Measurements from ENCODE around the gene NTF4. TPM values are rescaled to one million over a fixed set of nuclear protein-coding genes. Genes with fewer than 3 reads are reported as not detected.

Gene NTF4, protein sequence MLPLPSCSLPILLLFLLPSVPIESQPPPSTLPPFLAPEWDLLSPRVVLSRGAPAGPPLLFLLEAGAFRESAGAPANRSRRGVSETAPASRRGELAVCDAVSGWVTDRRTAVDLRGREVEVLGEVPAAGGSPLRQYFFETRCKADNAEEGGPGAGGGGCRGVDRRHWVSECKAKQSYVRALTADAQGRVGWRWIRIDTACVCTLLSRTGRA
- not detected in 2 replicates for total RNA-seq

GRCh38 chr19:49064768-49065611, at the start of gene NTF4:
TSS of gene NTF4 (minus strand) at chr19:49064818. CDS start at chr19:49061997, 2,821 bp downstream.

DNA sequence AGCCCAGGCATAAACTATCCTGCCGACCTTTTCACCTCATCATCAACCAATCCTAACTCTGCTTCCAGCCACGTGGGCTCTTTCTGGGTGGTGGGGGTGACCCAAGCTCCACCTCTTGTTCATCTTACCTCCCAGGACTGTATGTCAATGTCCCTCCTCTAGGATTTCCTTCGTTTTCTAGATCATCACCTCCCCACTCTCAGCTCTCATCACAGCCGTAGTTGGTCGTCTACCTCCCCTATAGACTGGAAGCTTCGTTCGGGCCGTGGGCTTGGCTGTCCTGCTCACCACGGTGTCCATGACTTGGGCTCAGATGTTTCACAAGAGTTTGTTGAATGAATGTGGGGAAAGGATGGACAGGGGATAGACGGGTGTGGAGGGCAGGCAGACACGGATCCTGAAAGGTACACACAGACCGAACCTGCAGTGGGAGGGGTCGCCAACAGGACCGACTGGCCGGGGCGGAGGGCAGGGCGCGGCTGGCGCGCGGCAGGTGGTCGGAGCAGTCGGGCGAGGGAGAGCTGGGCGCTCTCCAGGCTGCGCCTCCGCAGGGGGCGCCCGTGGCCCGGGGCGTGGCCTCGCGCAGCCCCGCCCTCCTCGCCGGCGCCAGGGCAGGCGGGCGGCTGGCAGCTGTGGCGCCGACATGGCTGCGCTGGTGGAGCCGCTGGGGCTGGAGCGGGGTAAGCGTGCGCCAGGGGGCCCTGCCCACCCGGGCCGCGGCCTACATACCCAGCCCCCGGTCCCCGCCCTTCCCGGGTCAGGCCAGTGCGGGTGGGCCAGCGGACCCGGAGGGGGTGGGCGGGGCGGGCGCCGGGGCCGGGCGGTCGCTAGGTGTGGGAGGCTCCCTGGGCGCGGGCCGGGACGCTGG, 49.4 kb upstream of the NTF4 start, which contains the start of gene LIN7B:
Gene LIN7B (plus strand): TSS at position 609 of the 868 bp plus-strand sequence. CDS start 35 bp downstream, at position 644.

DNA sequence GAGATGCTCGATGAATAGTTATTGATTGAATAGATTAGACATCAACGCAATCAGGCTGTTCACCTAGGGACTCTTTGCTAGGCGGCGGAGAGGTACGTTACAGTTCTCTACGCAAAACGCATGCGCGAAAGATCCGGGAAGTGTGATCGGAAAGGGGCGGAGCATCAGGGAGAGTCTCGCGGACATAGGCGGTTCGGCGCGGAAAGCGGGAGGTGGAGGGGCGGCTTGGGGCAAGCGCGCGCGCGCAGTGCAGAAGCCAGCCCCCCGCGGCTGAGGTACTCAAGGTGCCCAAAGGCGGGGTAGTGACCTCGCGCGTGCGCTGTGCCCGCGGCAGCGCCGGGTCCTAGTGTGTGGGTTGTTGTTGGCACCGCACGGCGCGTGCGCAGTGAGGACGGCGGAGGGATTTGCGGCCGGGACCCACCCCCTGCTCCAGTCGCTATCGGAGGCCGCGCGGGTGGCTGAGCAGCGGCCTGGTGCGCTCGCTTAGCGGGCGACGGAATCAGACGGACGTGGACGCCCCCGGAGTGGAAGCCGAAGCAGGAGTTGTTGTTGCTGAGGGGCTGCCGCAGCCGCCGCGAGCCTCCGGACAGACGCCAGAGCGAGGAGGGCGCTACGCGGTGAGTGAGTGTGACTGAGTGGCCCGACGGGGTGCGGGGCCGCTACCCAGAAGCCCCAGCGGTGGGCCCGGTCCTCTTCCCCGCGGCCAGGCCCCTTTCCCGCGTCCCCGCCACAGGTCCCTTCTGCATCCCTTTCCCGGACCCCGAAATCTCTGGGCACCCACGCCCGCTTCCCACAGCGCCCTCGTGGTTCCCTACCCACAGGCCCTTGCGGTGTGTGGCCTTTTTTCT, 20.6 kb upstream of the NTF4 start, which contains the start of gene SNRNP70:
Gene SNRNP70 (plus strand): TSS at position 432 of the 848 bp plus-strand sequence. CDS start 964 bp downstream, outside the sequence.

GRCh38 chr19:49057636-49058234, 6.9 kb downstream of the NTF4 start, which contains the start of gene CGB7:
TSS of gene CGB7 (minus strand) at chr19:49057749. CDS start at chr19:49055375, 2,374 bp downstream.

GRCh38 chr19:49049011-49049410, 15.6 kb downstream of the NTF4 start, which contains the start of gene CGB8:
TSS of gene CGB8 (minus strand) at chr19:49049111. CDS start at chr19:49048739, 372 bp downstream.

DNA sequence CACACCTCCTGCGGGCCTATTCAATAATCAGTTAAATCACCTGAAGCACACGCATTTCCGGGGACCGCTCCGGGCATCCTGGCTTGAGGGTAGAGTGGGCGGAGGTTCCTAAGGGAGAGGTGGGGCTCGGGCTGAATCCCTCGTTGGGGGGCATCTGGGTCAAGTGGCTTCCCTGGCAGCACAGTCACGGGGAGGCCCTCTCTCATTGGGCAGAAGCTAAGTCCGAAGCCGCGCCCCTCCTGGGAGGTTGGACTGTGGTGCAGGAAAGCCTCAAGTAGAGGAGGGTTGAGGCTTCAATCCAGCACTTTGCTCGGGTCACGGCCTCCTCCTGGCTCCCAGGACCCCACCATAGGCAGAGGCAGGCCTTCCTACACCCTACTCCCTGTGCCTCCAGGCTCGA, 21.1 kb downstream of the NTF4 start, which contains the start of gene CGB5:
Gene CGB5 (plus strand): TSS at position 301 of the 400 bp plus-strand sequence. CDS start 362 bp downstream, outside the sequence.

GRCh38 chr19:49036815-49037214, 27.8 kb downstream of the NTF4 start, which contains the start of gene CGB1:
TSS of gene CGB1 (minus strand) at chr19:49036895. CDS start at chr19:49036711, 184 bp downstream.

GRCh38 chr19:49031642-49032301, 32.8 kb downstream of the NTF4 start, which contains the start of gene CGB2:
TSS of gene CGB2 (plus strand) at chr19:49031890. CDS start at chr19:49032096, 206 bp downstream.

GRCh38 chr19:49024233-49024632, 40.4 kb downstream of the NTF4 start, which contains the start of gene CGB3:
TSS of gene CGB3 (minus strand) at chr19:49024333. CDS start at chr19:49023971, 362 bp downstream.

DNA sequence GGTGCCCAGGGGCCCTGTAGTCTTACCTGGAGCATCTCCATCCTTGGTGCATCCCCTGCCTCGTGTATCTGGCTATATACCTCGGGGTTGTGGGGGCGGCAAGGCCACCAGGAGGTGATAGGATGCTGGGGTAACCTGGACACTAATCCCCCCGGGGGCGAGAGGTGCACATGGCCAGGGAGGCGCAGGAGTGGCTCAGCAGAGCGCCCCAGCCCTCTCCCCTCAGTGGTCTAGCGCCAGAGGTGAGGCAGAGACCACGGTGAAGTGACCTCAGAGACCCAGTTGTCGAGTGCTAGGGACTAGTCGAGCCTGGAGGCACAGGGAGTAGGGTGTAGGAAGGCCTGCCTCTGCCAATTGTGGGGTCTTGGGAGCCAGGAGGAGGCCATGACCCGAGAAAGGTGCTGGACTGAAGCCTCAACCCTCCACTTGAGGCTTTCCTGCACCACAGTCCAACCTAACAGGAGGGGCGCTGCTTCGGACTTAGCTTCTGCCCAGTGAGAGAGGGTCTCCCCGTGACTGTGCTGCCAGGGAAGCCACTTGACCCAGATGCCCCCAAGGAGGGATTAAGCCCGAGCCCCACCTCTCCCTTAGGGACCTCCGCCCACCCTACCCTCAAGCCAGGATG, 47.5 kb downstream of the NTF4 start, which contains the start of gene LHB:
Gene LHB (minus strand): TSS at position 51 of the 625 bp plus-strand sequence. CDS start 10 bp downstream, at position 41.

Other genes with a start within 250 kb of the NTF4 start
- 2.2 and 2.8 TPM in 2 replicates for gene HSD17B14, start 228.3 kb downstream of the NTF4 start, total RNA-seq
- gene PLEKHA4, start 196.2 kb downstream of the NTF4 start, total RNA-seq = 21.3 and 22.6 TPM in 2 replicates
- 53.2 and 70.7 TPM in 2 replicates for gene PPP1R15A, start 192.4 kb downstream of the NTF4 start, total RNA-seq
- 0.23 TPM in 1 of 2 replicates, not detected in the other for gene TULP2, start 166.1 kb downstream of the NTF4 start, total RNA-seq
- gene NUCB1, start 164.5 kb downstream of the NTF4 start, total RNA-seq = 522 and 547 TPM in 2 replicates
- 0.17 TPM in 1 of 2 replicates, not detected in the other for gene DHDH, start 131.1 kb downstream of the NTF4 start, total RNA-seq
- gene BAX, start 109.9 kb downstream of the NTF4 start, total RNA-seq = 79.2 and 117 TPM in 2 replicates
- 4,527 and 7,180 TPM in 2 replicates for gene FTL, start 99.5 kb downstream of the NTF4 start, total RNA-seq
- gene GYS1, start 71.5 kb downstream of the NTF4 start, total RNA-seq = 108 and 117 TPM in 2 replicates
- 156 and 174 TPM in 2 replicates for gene RUVBL2, start 70.9 kb downstream of the NTF4 start, total RNA-seq
- gene LHB, start 47.7 kb downstream of the NTF4 start, total RNA-seq = not detected in 2 replicates
- not detected in 2 replicates for gene CGB3, start 40.5 kb downstream of the NTF4 start, total RNA-seq
- gene CGB2, start 32.9 kb downstream of the NTF4 start, total RNA-seq = not detected in 2 replicates
- not detected in 2 replicates for gene CGB1, start 27.9 kb downstream of the NTF4 start, total RNA-seq
- gene CGB5, start 21.0 kb downstream of the NTF4 start, total RNA-seq = not detected in 2 replicates
- gene CGB8, start 15.7 kb downstream of the NTF4 start, total RNA-seq = not detected in 2 replicates
- gene CGB7, start 7.1 kb downstream of the NTF4 start, total RNA-seq = under 0.01 and 0.17 TPM in 2 replicates
- gene KCNA7, start 7.9 kb upstream of the NTF4 start, total RNA-seq = not detected in 2 replicates
- 159 and 170 TPM in 2 replicates for gene SNRNP70, start 20.6 kb upstream of the NTF4 start, total RNA-seq
- gene LIN7B, start 49.6 kb upstream of the NTF4 start, total RNA-seq = 7.5 and 12.6 TPM in 2 replicates
- 0.26 and 0.36 TPM in 2 replicates for gene C19orf73, start 54.3 kb upstream of the NTF4 start, total RNA-seq
- gene PPFIA3, start 54.7 kb upstream of the NTF4 start, total RNA-seq = 2.6 and 2.7 TPM in 2 replicates
- gene HRC, start 90.6 kb upstream of the NTF4 start, total RNA-seq = 0.53 and 0.65 TPM in 2 replicates
- gene TRPM4, start 93.0 kb upstream of the NTF4 start, total RNA-seq = 27.5 and 30.3 TPM in 2 replicates